H9 (cell line): ENCODE data around the gene WNT8B. TPM values are rescaled to one million over a fixed set of nuclear protein-coding genes. Genes with fewer than 3 reads are reported as not detected.

Experiments
- DNase-seq: peaks from one replicate; pipeline ENCODE4 v3.0.0-alpha.2; 2017
- H2AFZ ChIP-seq: one replicate; pipeline ENCODE4 v1.6.1; 2013; ENCODE audit warnings: mild to moderate bottlenecking, low read length, control low read depth, moderate library complexity
- H2AK5ac ChIP-seq: 2 replicates; pipeline ENCODE4 v1.6.1; 2013; ENCODE audit warnings: low read length, control low read depth, mixed read lengths; ENCODE audit not compliant: insufficient read length
- H2BK120ac ChIP-seq: one replicate; pipeline ENCODE4 v1.6.1; 2013; ENCODE audit warnings: low read depth, mild to moderate bottlenecking, low read length, control low read depth, inconsistent platforms; ENCODE audit not compliant: poor library complexity, severe bottlenecking
- H2BK12ac ChIP-seq: 2 replicates; pipeline ENCODE4 v1.6.1; 2013; ENCODE audit warnings: low read length, control low read depth, mixed read lengths, low read depth; ENCODE audit not compliant: insufficient read length
- H2BK15ac ChIP-seq: 2 replicates; pipeline ENCODE4 v1.6.1; 2013; ENCODE audit warnings: low read depth, low read length, control low read depth
- H2BK20ac ChIP-seq: one replicate; pipeline ENCODE4 v1.6.1; 2013; ENCODE audit warnings: low read depth, mild to moderate bottlenecking, low read length, control low read depth, inconsistent platforms; ENCODE audit not compliant: poor library complexity, severe bottlenecking
- H2BK5ac ChIP-seq: 2 replicates; pipeline ENCODE4 v1.6.1; 2013; ENCODE audit warnings: low read length, control low read depth, mixed read lengths; ENCODE audit not compliant: insufficient read length
- H3K14ac ChIP-seq: 2 replicates; pipeline ENCODE4 v1.6.1; 2013; ENCODE audit warnings: low read length, control low read depth; ENCODE audit not compliant: insufficient read depth
- H3K18ac ChIP-seq: 2 replicates; pipeline ENCODE4 v1.6.1; 2013; ENCODE audit warnings: low read depth, mild to moderate bottlenecking, mixed read lengths, low read length, control low read depth; ENCODE audit not compliant: insufficient read length
- H3K23ac ChIP-seq: 2 replicates; pipeline ENCODE4 v1.6.1; 2013; ENCODE audit warnings: low read length, control low read depth, mixed read lengths, low read depth; ENCODE audit not compliant: insufficient read length
- H3K23me2 ChIP-seq: 2 replicates; pipeline ENCODE4 v1.6.1; 2013; ENCODE audit warnings: low read depth, mild to moderate bottlenecking, mixed read lengths, low read length, control low read depth; ENCODE audit not compliant: insufficient read length, poor library complexity, severe bottlenecking
- H3K27ac ChIP-seq: 2 replicates; pipeline ENCODE4 v1.5.1; 2013; ENCODE audit warnings: low read length, control low read depth, mixed read lengths, low read depth; ENCODE audit not compliant: insufficient read length
- H3K27me3 ChIP-seq: 2 replicates; pipeline ENCODE4 v1.6.1; 2013; ENCODE audit warnings: low read length, control low read depth, inconsistent platforms; ENCODE audit not compliant: insufficient read depth
- H3K4ac ChIP-seq: 2 replicates; pipeline ENCODE4 v1.6.1; 2013; ENCODE audit warnings: low read depth, mild to moderate bottlenecking, control low read depth, inconsistent platforms, low read length, moderate library complexity
- H3K4me1 ChIP-seq: 2 replicates; pipeline ENCODE4 v1.6.1; 2013; ENCODE audit warnings: low read length, control low read depth, inconsistent platforms; ENCODE audit not compliant: insufficient read depth
- H3K4me2 ChIP-seq: 2 replicates; pipeline ENCODE4 v1.6.1; 2013; ENCODE audit warnings: low read length, control low read depth, mixed read lengths; ENCODE audit not compliant: insufficient read length, insufficient read depth
- H3K56ac ChIP-seq: 2 replicates; pipeline ENCODE4 v1.6.1; 2013; ENCODE audit warnings: low read depth, mild to moderate bottlenecking, mixed read lengths, low read length, control low read depth; ENCODE audit not compliant: insufficient read length
- H3K79me1 ChIP-seq: 2 replicates; pipeline ENCODE4 v1.6.1; 2013; ENCODE audit warnings: low read depth, mild to moderate bottlenecking, moderate library complexity, low read length, control low read depth, inconsistent platforms; ENCODE audit not compliant: insufficient read depth, poor library complexity, severe bottlenecking
- H3K79me2 ChIP-seq: 2 replicates; pipeline ENCODE4 v1.6.1; 2013; ENCODE audit warnings: low read length, control low read depth, inconsistent platforms; ENCODE audit not compliant: insufficient read depth
- H3K9ac ChIP-seq: 2 replicates; pipeline ENCODE4 v1.6.1; 2013; ENCODE audit warnings: low read length, control low read depth, mixed read lengths; ENCODE audit not compliant: insufficient read length; ENCODE audit errors: extremely low read depth
- H3K9me3 ChIP-seq: one replicate; pipeline ENCODE4 v1.6.1; 2013; ENCODE audit warnings: low read depth, low read length, inconsistent platforms; ENCODE audit not compliant: control insufficient read depth
- H3T11ph ChIP-seq: one replicate; pipeline ENCODE4 v1.6.1; 2013; ENCODE audit warnings: mild to moderate bottlenecking, low read length, control low read depth, inconsistent platforms
- H4K20me1 ChIP-seq: one replicate; pipeline ENCODE4 v1.6.1; 2013; ENCODE audit not compliant: control insufficient read depth, insufficient read length, insufficient read depth
- H4K5ac ChIP-seq: 2 replicates; pipeline ENCODE4 v1.6.1; 2013; ENCODE audit warnings: low read depth, mild to moderate bottlenecking, mixed read lengths, low read length, control low read depth; ENCODE audit not compliant: insufficient read length
- H4K8ac ChIP-seq: replicated peaks from 2 replicates; pipeline ENCODE4 v1.6.1; 2013; ENCODE audit warnings: low read length, control low read depth, mixed read lengths, low read depth; ENCODE audit not compliant: insufficient read length
- H4K91ac ChIP-seq: 2 replicates; pipeline ENCODE4 v1.6.1; 2013; ENCODE audit warnings: low read depth, mild to moderate bottlenecking, moderate library complexity, mixed read lengths, low read length, control low read depth; ENCODE audit not compliant: insufficient read length
- H3K27ac Mint-ChIP-seq, 3 experiments: 2 replicates in 2 of 3; 3 replicates in 1 of 3; pipeline ENCODE4 v1.8.0; 2020 to 2021; ENCODE audit warnings: mixed read lengths in 3 of 3, mild to moderate bottlenecking in 1 of 3, moderate library complexity in 1 of 3
- H3K27me3 Mint-ChIP-seq: 2 replicates; pipeline ENCODE4 v1.8.0; 2021; ENCODE audit warnings: low read depth, mild to moderate bottlenecking, moderate library complexity, mixed read lengths
- H3K36me3 Mint-ChIP-seq, 3 experiments: 2 replicates in 2 of 3; 3 replicates in 1 of 3; pipeline ENCODE4 v1.8.0; 2020 to 2021; ENCODE audit warnings: low read depth in 3 of 3, mixed read lengths in 3 of 3; ENCODE audit not compliant: insufficient read depth in 1 of 3
- H3K4me1 Mint-ChIP-seq, 2 experiments: 2 replicates each; pipeline ENCODE4 v1.8.0; 2020; ENCODE audit warnings: mixed read lengths in 2 of 2
- H3K4me3 Mint-ChIP-seq, 2 experiments: 2 replicates in 1 of 2; 3 replicates in 1 of 2; pipeline ENCODE4 v1.8.0; 2020 to 2021; ENCODE audit warnings: mild to moderate bottlenecking in 2 of 2, mixed read lengths in 2 of 2, moderate library complexity in 1 of 2
- H3K9me3 Mint-ChIP-seq, 2 experiments: 2 replicates in 1 of 2; 3 replicates in 1 of 2; pipeline ENCODE4 v1.8.0; 2020; ENCODE audit warnings: mild to moderate bottlenecking in 2 of 2, mixed read lengths in 2 of 2, moderate library complexity in 1 of 2
- total RNA-seq: library from RNA; stranded (reverse); gene quantifications from 2 replicates; pipeline ENCODE4 v1.2.1, GENCODE V29; 2021
- TF ChIP-seq, protein P1 (sequence below): fragments of 200-600 bp; sonication (generic); conservative IDR thresholded peaks from 3 replicates; pipeline ENCODE4 v1.8.0; 2021; ENCODE audit warnings: antibody characterized with exemption, mild to moderate bottlenecking

WNT8B gene
- total RNA-seq, 1 experiment from 2014 or later, result not detected

DNA sequence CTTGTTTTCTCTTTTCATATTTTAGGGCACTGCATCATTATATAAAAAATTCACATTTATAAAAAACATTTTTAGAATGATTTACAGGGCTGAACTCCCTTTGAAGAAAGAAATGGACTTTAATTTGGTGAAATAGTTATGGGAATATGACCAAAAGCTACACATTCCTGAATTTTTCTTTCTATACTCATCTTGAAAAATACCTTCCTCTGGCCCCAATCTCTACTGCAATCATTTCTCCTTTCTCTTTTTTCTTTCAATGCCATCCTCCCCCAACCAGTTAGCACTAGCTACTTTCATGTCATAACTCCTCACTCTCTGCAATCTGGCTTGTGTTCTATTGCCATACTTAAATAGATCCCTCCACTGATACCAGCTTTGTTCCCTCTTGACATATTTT, 6.2 kb downstream of the WNT8B start:
- Histone ChIP-seq H3K79me2 (no peaks in the 10 kb centered on the region), H3K79me1 (no peaks in the 10 kb centered on the region), H3T11ph (no peak overlapping the region), H3K4ac (no peak overlapping the region), H3K27me3 (no peaks in the 10 kb centered on the region), H2AFZ (no peak overlapping the region), H2BK20ac (no peak overlapping the region), H4K5ac (no peak overlapping the region), H2BK12ac (no peak overlapping the region), H4K8ac (no peak overlapping the region), H2BK15ac (no peak overlapping the region), H2AK5ac (no peak overlapping the region), H3K4me1 (no peaks in the 10 kb centered on the region), H3K9ac (no peak overlapping the region), H3K23ac (no peak overlapping the region), H3K4me2 (no peak overlapping the region), H3K9me3 (no peaks in the 10 kb centered on the region), H3K23me2 (no peaks in the 10 kb centered on the region), H2BK120ac (no peak overlapping the region), H3K14ac (no peak overlapping the region), H3K56ac (no peak overlapping the region), H4K20me1 (no peaks in the 10 kb centered on the region), H2BK5ac (no peak overlapping the region), H3K27ac (no peak overlapping the region), H3K18ac (no peak overlapping the region), H4K91ac (no peak overlapping the region)
- Mint-ChIP-seq H3K4me3 (no peak overlapping the region), H3K27ac (no peak overlapping the region), H3K9me3 (no peaks in the 10 kb centered on the region), H3K27me3 (peaks cover 91% of the 10 kb centered on the region), H3K4me1 (0 out of 4 replicates have a peak, but pooled peaks cover 0 to 3% of the 10 kb centered on the region in 2 experiments), H3K36me3 (no peaks in the 10 kb centered on the region)
- TF ChIP-seq, protein P1, sequence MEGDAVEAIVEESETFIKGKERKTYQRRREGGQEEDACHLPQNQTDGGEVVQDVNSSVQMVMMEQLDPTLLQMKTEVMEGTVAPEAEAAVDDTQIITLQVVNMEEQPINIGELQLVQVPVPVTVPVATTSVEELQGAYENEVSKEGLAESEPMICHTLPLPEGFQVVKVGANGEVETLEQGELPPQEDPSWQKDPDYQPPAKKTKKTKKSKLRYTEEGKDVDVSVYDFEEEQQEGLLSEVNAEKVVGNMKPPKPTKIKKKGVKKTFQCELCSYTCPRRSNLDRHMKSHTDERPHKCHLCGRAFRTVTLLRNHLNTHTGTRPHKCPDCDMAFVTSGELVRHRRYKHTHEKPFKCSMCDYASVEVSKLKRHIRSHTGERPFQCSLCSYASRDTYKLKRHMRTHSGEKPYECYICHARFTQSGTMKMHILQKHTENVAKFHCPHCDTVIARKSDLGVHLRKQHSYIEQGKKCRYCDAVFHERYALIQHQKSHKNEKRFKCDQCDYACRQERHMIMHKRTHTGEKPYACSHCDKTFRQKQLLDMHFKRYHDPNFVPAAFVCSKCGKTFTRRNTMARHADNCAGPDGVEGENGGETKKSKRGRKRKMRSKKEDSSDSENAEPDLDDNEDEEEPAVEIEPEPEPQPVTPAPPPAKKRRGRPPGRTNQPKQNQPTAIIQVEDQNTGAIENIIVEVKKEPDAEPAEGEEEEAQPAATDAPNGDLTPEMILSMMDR, result no peak
- no peak for DNase-seq
